GM23338 (cell line): ENCODE measurements around the gene ECSCR. TPM values are rescaled to one million over a fixed set of nuclear protein-coding genes. Genes with fewer than 3 reads are reported as not detected.
A peak's percentile ranks its signal among the peaks of the same experiment; 100 is the strongest.

Source experiments
- ATAC-seq: fragments of 200-7000 bp; cut with Tn5 transposase; 3 replicates; pipeline ENCODE4 v1.9.1; 2020
- DNase-seq: peaks from one replicate; pipeline ENCODE4 v3.0.0-alpha.2; 2015; ENCODE audit warnings: low spot score
- H2AFZ ChIP-seq: fragments of 200-600 bp; sonication (generic); 2 replicates; pipeline ENCODE4 v1.8.0; 2016; ENCODE audit warnings: antibody characterized with exemption, mild to moderate bottlenecking, moderate library complexity
- H3F3A ChIP-seq: fragments of 200-600 bp; sonication (generic); replicated peaks from 2 replicates; pipeline ENCODE4 v1.8.0; 2017; ENCODE audit warnings: antibody characterized with exemption, mixed run types, low read depth
- H3K27ac ChIP-seq: fragments of 200-600 bp; sonication (generic); 2 replicates; pipeline ENCODE4 v1.6.1; 2016; ENCODE audit warnings: low read depth
- H3K27me3 ChIP-seq: fragments of 200-600 bp; sonication (generic); 2 replicates; pipeline ENCODE4 v1.8.0; 2016; ENCODE audit warnings: mild to moderate bottlenecking, mixed run types, moderate library complexity; ENCODE audit not compliant: insufficient read depth
- H3K36me3 ChIP-seq: fragments of 200-600 bp; sonication (generic); 2 replicates; pipeline ENCODE4 v1.8.0; 2016; ENCODE audit warnings: mild to moderate bottlenecking; ENCODE audit not compliant: insufficient read depth
- H3K4me1 ChIP-seq: fragments of 200-600 bp; sonication (generic); 2 replicates; pipeline ENCODE4 v1.8.0; 2016; ENCODE audit warnings: mild to moderate bottlenecking, moderate library complexity; ENCODE audit not compliant: insufficient read depth
- H3K4me2 ChIP-seq: fragments of 200-600 bp; sonication (generic); 2 replicates; pipeline ENCODE4 v1.7.1; 2017; ENCODE audit warnings: mixed run types
- H3K4me3 ChIP-seq: fragments of 200-600 bp; sonication (generic); 2 replicates; pipeline ENCODE4 v1.6.1; 2016; ENCODE audit warnings: mixed run types
- H3K79me2 ChIP-seq: fragments of 200-600 bp; sonication (generic); replicated peaks from 2 replicates; pipeline ENCODE4 v1.8.0; 2017; ENCODE audit warnings: mild to moderate bottlenecking; ENCODE audit not compliant: insufficient read depth
- H3K9me2 ChIP-seq: fragments of 200-600 bp; sonication (generic); 2 replicates; pipeline ENCODE4 v1.8.0; 2017; ENCODE audit not compliant: insufficient read depth
- H4K20me1 ChIP-seq: fragments of 200-600 bp; sonication (generic); replicated peaks from 2 replicates; pipeline ENCODE4 v1.8.0; 2017; ENCODE audit warnings: mild to moderate bottlenecking; ENCODE audit not compliant: insufficient read depth
- H3K27ac Mint-ChIP-seq: 2 replicates; pipeline ENCODE4 v1.8.0; 2020; ENCODE audit warnings: inconsistent platforms, mild to moderate bottlenecking, moderate library complexity, mixed read lengths
- H3K27me3 Mint-ChIP-seq: 3 replicates; pipeline ENCODE4 v1.8.0; 2022; ENCODE audit warnings: low read depth, mild to moderate bottlenecking, moderate library complexity, mixed read lengths, inconsistent platforms; ENCODE audit not compliant: insufficient read depth, poor library complexity
- H3K36me3 Mint-ChIP-seq: 3 replicates; pipeline ENCODE4 v1.8.0; 2021; ENCODE audit warnings: low read depth, mild to moderate bottlenecking, inconsistent platforms, moderate library complexity, mixed read lengths
- H3K4me1 Mint-ChIP-seq: 3 replicates; pipeline ENCODE4 v1.8.0; 2020; ENCODE audit warnings: mild to moderate bottlenecking, inconsistent platforms, mixed read lengths
- H3K4me3 Mint-ChIP-seq: 3 replicates; pipeline ENCODE4 v1.8.0; 2021; ENCODE audit warnings: moderate library complexity, mild to moderate bottlenecking, inconsistent platforms, mixed read lengths
- H3K9me3 Mint-ChIP-seq: 3 replicates; pipeline ENCODE4 v1.8.0; 2020; ENCODE audit warnings: moderate library complexity, mild to moderate bottlenecking, inconsistent platforms, mixed read lengths
- CREB1 ChIP-seq: fragments of 250-450 bp; sonication (Bioruptor Pico); IDR thresholded peaks from 2 replicates; pipeline ENCODE4 v1.5.0; 2020; ENCODE audit warnings: low read depth, mild to moderate bottlenecking, moderate library complexity
- CTCF ChIP-seq, 2 experiments: fragments of 200-600 bp in 1 of 2; sonication (generic) in 1 of 2; conservative IDR thresholded peaks; 2 replicates each; pipeline versions ENCODE4 v1.5.1 to v1.6.1; 2016 to 2017; ENCODE audit warnings: antibody characterized with exemption in 2 of 2, low read depth in 2 of 2, mild to moderate bottlenecking in 2 of 2, moderate library complexity in 1 of 2
- ETS1 ChIP-seq: IDR thresholded peaks from 2 replicates; pipeline ENCODE4 v1.6.1; 2016; ENCODE audit warnings: antibody characterized with exemption
- EZH2 ChIP-seq: fragments of 200-600 bp; sonication (generic); IDR thresholded peaks from one replicate; pipeline ENCODE4 v1.8.0; 2017; ENCODE audit warnings: antibody characterized with exemption, mild to moderate bottlenecking, low read depth; ENCODE audit not compliant: unreplicated experiment
- EZH2phosphoT487 ChIP-seq: fragments of 200-600 bp; sonication (generic); IDR thresholded peaks from one replicate; pipeline ENCODE4 v1.8.1; 2018; ENCODE audit warnings: antibody characterized with exemption; ENCODE audit not compliant: unreplicated experiment
- NANOG ChIP-seq: IDR thresholded peaks from 2 replicates; pipeline ENCODE4 v1.6.1; 2016; ENCODE audit warnings: antibody characterized with exemption, borderline replicate concordance
- POLR2AphosphoS5 ChIP-seq: IDR thresholded peaks from 2 replicates; pipeline ENCODE4 v1.6.1; 2016; ENCODE audit warnings: antibody characterized with exemption, low read depth
- REST ChIP-seq: IDR thresholded peaks from one replicate; pipeline ENCODE4 v1.6.1; 2018; ENCODE audit warnings: antibody characterized with exemption; ENCODE audit not compliant: unreplicated experiment
- ZNF462 ChIP-seq: fragments of 250-450 bp; sonication (Bioruptor Pico); IDR thresholded peaks from 2 replicates; pipeline ENCODE4 v1.5.0; 2020; ENCODE audit warnings: mild to moderate bottlenecking, moderate library complexity
- polyA plus RNA-seq: library from polyadenylated mRNA; unstranded; fragments of >200 nt; fragmentation: Nextera tagmentation; extraction: Ambion mirVana; gene quantifications from 2 replicates; pipeline ENCODE4 v1.2.1, GENCODE V29; 2016
- total RNA-seq: library from RNA; depleted of rRNA; stranded (reverse); fragments of >200 nt; shearing (Covaris generic); gene quantifications from 2 replicates; pipeline ENCODE4 v1.2.3, GENCODE V29; 2014

Gene ECSCR
- total and polyA plus RNA-seq, 2 experiments from 2014 or later = 2.2 to 2.6 TPM

- Histone ChIP-seq H3F3A (no peaks in the 10 kb centered on the region), H3K79me2 (no peaks in the 10 kb centered on the region), H2AFZ (no peak overlapping the region), H3K27me3 (no peaks in the 10 kb centered on the region), H3K36me3 (no peaks in the 10 kb centered on the region), H4K20me1 (no peaks in the 10 kb centered on the region), H3K9me2 (no peaks in the 10 kb centered on the region), H3K4me3 (no peak overlapping the region), H3K27ac (no peak overlapping the region), H3K4me2 (no peak overlapping the region), H3K4me1 (no peaks in the 10 kb centered on the region)
- Mint-ChIP-seq H3K9me3 (no peaks in the 10 kb centered on the region), H3K27me3 (peaks cover 9% of the 10 kb centered on the region), H3K36me3 (no peaks in the 10 kb centered on the region; the same call in 2 of the 3 replicates), H3K4me3 (no peak overlapping the region), H3K4me1 (peaks cover 9% of the 10 kb centered on the region), H3K27ac (no peak overlapping the region)
- TF ChIP-seq CREB1 (CRISPR knock-in tag) = no peak
- TF ChIP-seq CTCF (conservative IDR thresholded peaks at IDR 0.05; ENCODE audit: low read depth in 2 of 2) = no peak
- no peak for TF ChIP-seq REST
- no peak for TF ChIP-seq EZH2phosphoT487
- TF ChIP-seq POLR2AphosphoS5 = no peak
- no peak for TF ChIP-seq ZNF462
- TF ChIP-seq NANOG = no peak
- no peak for TF ChIP-seq EZH2
- no peak for TF ChIP-seq ETS1
- peak; percentile 25 for ATAC-seq
- DNase-seq = peak; percentile 27
These were observed 7.8 kb downstream of the ECSCR start for GRCh38 chr5:139454568-139455290.
